ENCODE data around the gene PDE6A. TPM values are rescaled to one million over a fixed set of nuclear protein-coding genes. Genes with fewer than 3 reads are reported as not detected.
"Not testable (repeated sequence)": the region's sequence is repeated elsewhere in the genome, so short reads cannot be mapped to it uniquely, and the experiment has no call there.

Gene PDE6A
- total RNA-seq, 1 experiment from 2014 or later = not detected

- ATAC-seq (no peak), DNase-seq (ENCODE audit: low spot score) (no peak)
- Mint-ChIP-seq H3K4me3 (no peak overlapping the region), H3K36me3 (no peaks in the 10 kb centered on the region), H3K27me3 (ENCODE audit: low read depth) (no peaks in the 10 kb centered on the region), H3K4me1 (no peaks in the 10 kb centered on the region), H3K27ac (no peak overlapping the region), H3K9me3 (peaks cover 12% of the 10 kb centered on the region)
- ChIA-PET POLR2A (no interaction called here), CTCF (interaction anchor here (1.4 kb wide), 1 partner anchor 29 kb away, joined by 3 read pairs; no protein-coding TSS in a partner anchor)
- no peak for TF ChIP-seq CREM (CRISPR knock-in tag; IDR thresholded peaks at IDR 0.05)
- TF ChIP-seq ZNF425 (CRISPR knock-in tag; conservative IDR thresholded peaks at IDR 0.05) = no peak
- no peak for TF ChIP-seq ATF3 (CRISPR knock-in tag; conservative IDR thresholded peaks at IDR 0.05)
Observed at GRCh38 chr5:149881874-149882273, 62.7 kb downstream of the PDE6A start.

- DNase-seq (ENCODE audit: low spot score) (no peak), ATAC-seq (no peak)
- Mint-ChIP-seq H3K36me3 (no peaks in the 10 kb centered on the region), H3K27ac (no peak overlapping the region), H3K4me3 (no peak overlapping the region), H3K4me1 (no peaks in the 10 kb centered on the region), H3K9me3 (peaks cover 12% of the 10 kb centered on the region), H3K27me3 (ENCODE audit: low read depth) (no peaks in the 10 kb centered on the region)
- ChIA-PET CTCF (interaction anchor here (1.4 kb wide), 1 partner anchor 28 kb away, joined by 3 read pairs; no protein-coding TSS in a partner anchor), POLR2A (no interaction called here)
- TF ChIP-seq TCF7 (CRISPR knock-in tag; IDR thresholded peaks at IDR 0.05; ENCODE audit: low read depth) = no peak
- TF ChIP-seq FOXK1 (CRISPR knock-in tag; IDR thresholded peaks at IDR 0.05) = no peak
- no peak for TF ChIP-seq ZNF281 (CRISPR knock-in tag; IDR thresholded peaks at IDR 0.05)
- no peak for TF ChIP-seq ZNF263 (CRISPR knock-in tag; IDR thresholded peaks at IDR 0.05; ENCODE audit: low read depth)
- no peak for TF ChIP-seq ELF4 (CRISPR knock-in tag; IDR thresholded peaks at IDR 0.05; ENCODE audit: low read depth)
- TF ChIP-seq HMGA2 (CRISPR knock-in tag; IDR thresholded peaks at IDR 0.05) = no peak
- no peak for TF ChIP-seq ZNF512 (CRISPR knock-in tag; IDR thresholded peaks at IDR 0.05; ENCODE audit: borderline replicate concordance)
Observed at GRCh38 chr5:149881069-149881622, 63.4 kb downstream of the PDE6A start.

- ATAC-seq; H3K4me1 Mint-ChIP-seq; H3K4me3 Mint-ChIP-seq; H3K27me3 Mint-ChIP-seq (ENCODE audit: low read depth); DNase-seq (ENCODE audit: low spot score); POLR2A ChIA-PET; CTCF ChIA-PET; H3K27ac Mint-ChIP-seq; H3K36me3 Mint-ChIP-seq: not testable (repeated sequence)
- peaks cover 12% of the 10 kb centered on the region for H3K9me3 Mint-ChIP-seq
Observed at GRCh38 chr5:149879593-149879992, 65.0 kb downstream of the PDE6A start.

GRCh38 chr5:149878371-149878770, 66.2 kb downstream of the PDE6A start:
- Mint-ChIP-seq H3K4me1 (no peaks in the 10 kb centered on the region), H3K27ac (no peak overlapping the region), H3K4me3 (no peak overlapping the region), H3K36me3 (no peaks in the 10 kb centered on the region), H3K27me3 (ENCODE audit: low read depth) (no peaks in the 10 kb centered on the region), H3K9me3 (peaks cover 12% of the 10 kb centered on the region)
- ChIA-PET POLR2A (no interaction called here), CTCF (interaction anchor here (1.0 kb wide), 1 partner anchor 44 kb away, joined by 3 read pairs; no protein-coding TSS in a partner anchor)
- no peak for DNase-seq (ENCODE audit: low spot score)
- no peak for ATAC-seq
- no peak for TF ChIP-seq ZNF232 (CRISPR knock-in tag; IDR thresholded peaks at IDR 0.05)
- TF ChIP-seq ZBTB43 (CRISPR knock-in tag; IDR thresholded peaks at IDR 0.05) = no peak
- TF ChIP-seq PRRX2 (CRISPR knock-in tag; IDR thresholded peaks at IDR 0.05) = no peak
- TF ChIP-seq ZNF671 (CRISPR knock-in tag; IDR thresholded peaks at IDR 0.05) = no peak
- no peak for TF ChIP-seq IRF1 (CRISPR knock-in tag; IDR thresholded peaks at IDR 0.05)

Data from WTC11 (cell line).